ENCODE measurements around the gene ASS1.

ASS1 gene

GRCh38 chr9:130477564-130477963, 32.8 kb downstream of the ASS1 start:
- DNase-seq = no peak

- no peak for DNase-seq
Observed at GRCh38 chr9:130478152-130478551, 33.4 kb downstream of the ASS1 start.

GRCh38 chr9:130478736-130479575, 34.2 kb downstream of the ASS1 start:
- no peak for DNase-seq

- DNase-seq = no peak
Observed at GRCh38 chr9:130479587-130479986, 34.8 kb downstream of the ASS1 start.

- no peak for DNase-seq
Observed at GRCh38 chr9:130480673-130481072, 35.9 kb downstream of the ASS1 start.

- no peak for DNase-seq
Observed at GRCh38 chr9:130482463-130482862, 37.7 kb downstream of the ASS1 start.

GRCh38 chr9:130483371-130483971, 38.7 kb downstream of the ASS1 start:
- DNase-seq = no peak

DNA sequence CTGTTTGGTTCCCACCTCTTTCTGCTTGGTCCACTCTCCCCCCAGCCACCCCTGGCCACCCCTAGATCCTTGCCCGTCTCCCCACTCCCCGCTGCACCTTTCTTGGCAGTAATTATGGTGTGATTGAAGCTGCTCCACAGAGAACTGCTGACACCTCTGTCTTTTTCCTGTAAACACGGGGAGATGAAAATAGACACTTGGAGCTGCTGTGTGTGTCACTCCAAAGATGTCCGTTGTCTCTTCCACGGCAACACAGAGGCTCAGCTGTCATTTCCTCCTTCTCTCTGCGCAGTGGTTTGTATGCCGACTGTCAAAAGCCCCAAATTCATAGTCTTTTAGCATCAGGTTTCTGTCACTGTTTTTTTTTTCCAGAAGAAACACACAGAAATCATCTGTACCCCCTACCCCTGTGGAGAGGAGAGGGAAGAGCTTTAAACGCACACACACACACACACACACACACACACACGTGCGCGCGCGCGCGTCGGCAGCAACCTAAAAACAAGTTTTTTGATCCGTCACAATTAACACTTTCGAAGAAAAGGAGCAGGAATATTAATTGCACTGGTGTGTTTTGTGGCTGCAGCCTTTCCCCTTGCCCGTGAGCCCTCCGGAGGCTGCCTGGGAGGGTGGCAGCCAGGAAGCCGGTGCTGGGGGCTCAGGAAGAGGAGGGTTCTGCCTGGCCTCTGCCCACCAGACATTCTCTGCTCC, 39.8 kb downstream of the ASS1 start:
- DNase-seq = no peak

DNA sequence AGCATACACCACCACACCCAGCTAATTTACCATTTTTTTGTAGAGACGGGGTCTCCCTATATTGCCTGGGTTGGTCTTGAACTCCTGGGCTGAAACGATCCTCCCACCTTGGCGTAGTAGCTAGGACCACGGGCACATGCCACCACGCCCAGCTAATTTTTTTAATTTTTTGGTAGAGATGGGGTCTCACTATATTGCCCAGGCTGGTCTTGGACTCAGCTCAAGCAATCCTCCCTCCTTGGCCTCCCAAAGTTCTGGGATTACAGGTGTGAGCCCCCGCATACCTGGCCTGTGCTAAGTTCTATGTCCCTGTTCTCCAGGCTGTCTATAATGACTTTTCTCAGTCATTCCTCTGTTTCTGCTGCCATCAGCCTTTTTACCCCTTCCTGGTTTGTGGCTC, 41.3 kb downstream of the ASS1 start:
- no peak for DNase-seq

- DNase-seq = no peak
Observed at GRCh38 chr9:130487500-130487899, 42.7 kb downstream of the ASS1 start.

DNA sequence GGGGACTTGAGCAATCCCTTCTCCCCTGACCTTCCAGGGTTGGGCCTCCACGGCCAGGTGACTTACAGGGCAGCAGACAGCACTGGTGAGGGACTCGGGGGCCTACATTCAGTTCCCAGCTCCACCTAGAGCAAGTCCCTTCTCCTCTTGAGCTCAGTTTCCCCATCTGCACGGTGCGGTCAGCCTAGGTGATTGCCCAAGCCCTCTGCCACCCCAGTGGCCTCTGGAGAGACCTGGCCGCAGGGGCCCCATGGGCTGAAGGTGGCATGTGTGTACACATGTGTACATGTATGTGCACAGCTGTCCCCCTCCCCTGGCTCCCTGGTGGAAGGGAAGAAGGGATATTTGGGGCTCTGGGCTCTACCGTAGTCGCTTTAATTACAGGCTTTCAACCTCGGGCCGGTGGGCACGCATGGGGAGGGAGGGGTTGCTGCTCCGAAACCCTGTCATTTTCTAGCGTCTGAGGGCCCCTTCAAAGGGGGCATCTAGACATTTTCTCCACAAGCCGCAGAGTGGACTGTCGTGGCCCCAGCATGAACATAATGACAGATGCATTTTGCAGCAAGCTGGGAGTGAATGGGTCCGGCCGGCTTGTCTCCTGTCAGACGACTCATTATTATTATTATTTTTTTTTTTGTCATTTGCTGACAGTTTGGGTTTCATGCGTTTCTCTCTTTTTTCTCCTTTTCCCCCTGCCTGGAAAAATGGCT, 44.0 kb downstream of the ASS1 start:
- DNase-seq = no peak

DNA sequence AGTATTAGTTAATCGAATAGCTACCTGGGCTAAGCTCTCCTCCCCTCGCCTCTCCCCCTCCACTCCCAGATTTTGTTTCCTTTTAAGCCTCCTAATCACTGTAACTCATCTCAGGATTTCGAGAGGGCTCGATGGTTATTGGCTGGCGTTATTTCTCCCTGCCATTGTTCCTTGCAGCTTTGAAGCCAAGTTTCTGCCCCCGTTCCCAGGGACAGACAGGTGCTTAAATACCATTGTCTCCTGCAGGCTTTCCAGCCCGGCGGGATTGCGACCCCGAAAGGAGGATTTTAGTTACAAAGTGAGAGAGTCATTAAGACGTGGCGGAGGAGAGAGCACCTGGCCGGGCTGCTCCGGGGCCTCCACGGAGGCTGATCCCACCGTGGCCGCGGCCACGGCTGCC, 46.2 kb downstream of the ASS1 start:
- no peak for DNase-seq

DNA sequence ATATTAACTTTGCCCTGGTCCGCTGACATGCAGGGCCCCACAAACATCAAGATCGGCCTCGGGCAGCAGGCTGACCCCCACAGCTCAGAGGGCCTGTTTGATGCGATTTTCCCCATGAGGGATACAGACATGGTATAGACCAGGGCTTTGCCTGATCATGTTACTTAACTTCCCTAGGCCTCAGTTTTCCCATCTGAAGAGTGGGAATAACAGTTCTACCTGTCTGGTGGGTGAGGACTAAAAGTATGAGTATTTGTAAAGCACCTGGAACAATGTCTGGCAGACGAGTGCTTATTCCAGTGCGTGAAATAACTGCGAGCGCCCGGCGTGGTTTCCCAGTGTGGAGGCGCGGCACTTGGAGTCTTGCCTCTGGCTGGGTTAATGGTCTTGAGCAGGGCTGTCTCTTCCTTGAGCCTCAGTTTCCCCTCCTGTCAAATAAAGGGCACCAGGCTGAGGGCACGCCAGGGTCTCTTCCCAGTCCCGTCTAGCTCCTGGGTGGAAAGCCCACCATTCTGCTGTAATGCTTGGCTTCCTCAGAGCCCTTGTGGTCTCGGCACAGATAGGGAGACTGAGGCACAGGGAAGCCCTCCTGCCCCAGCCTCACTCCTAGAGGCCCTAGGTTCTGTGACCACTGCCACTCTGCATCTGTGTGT, 47.2 kb downstream of the ASS1 start:
- DNase-seq = no peak

DNA sequence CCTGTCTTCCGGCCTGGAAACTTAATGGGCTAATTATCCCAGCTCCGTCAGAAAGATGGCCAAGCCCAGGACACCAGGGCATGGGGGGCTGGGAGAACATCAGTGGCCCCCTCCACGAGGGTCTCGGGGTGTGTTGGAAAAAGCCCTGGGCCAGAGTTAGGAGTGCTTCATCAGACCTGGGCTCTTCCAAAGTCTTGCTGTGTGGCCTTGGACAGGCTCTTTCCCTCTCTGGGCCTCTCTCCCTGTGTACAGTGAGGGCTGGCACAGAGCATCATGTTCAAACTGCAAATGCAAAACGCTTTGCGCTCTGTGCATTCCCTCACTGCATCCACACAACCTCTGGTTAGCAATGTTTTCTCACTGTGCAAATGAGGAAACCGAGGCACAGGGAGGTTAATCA, 48.3 kb downstream of the ASS1 start:
- DNase-seq = no peak

- DNase-seq = no peak
Observed at GRCh38 chr9:130493476-130493875, 48.7 kb downstream of the ASS1 start.

GRCh38 chr9:130495067-130495466, 50.3 kb downstream of the ASS1 start:
- DNase-seq = no peak

- DNase-seq = no peak
Observed at GRCh38 chr9:130497139-130497538, 52.4 kb downstream of the ASS1 start.

- no peak for DNase-seq
Observed at GRCh38 chr9:130498298-130498917, 53.6 kb downstream of the ASS1 start.

DNA sequence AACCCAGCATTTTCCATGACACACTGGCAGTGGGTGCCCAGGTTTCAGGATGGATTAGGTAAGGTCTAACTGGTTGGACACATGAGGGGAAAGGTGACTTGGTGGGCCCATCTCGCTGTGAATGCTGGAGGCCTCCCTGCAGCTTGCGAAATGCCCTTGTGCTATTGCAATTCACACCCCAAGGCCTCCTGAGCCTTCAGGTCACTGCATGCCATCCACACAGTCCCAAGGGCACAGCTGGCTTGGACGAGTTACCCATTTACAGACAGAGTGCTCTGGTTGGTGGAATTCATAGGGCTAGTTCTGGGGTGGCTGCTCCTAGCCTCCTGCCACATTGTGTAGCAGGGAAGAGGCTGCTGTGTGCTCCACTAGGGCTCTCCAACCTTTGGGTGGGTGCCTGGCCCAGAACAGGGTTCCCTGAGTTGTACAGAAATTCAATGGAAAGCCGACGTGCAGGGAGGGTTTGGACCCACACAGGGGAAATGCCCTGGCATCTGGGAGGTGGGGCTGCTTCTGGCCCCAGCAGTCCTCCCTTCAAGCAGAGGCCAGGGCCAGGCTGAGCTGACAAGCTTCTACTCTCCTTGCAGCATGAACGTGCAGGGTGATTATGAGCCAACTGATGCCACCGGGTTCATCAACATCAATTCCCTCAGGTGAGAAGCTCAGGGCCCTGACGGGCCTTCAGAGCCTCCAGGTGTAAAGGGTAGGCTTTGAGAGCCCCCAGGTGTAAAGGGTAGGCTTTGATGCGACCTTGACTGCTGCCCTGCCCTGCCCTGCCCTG, 54.3 kb downstream of the ASS1 start:
- DNase-seq = no peak

DNA sequence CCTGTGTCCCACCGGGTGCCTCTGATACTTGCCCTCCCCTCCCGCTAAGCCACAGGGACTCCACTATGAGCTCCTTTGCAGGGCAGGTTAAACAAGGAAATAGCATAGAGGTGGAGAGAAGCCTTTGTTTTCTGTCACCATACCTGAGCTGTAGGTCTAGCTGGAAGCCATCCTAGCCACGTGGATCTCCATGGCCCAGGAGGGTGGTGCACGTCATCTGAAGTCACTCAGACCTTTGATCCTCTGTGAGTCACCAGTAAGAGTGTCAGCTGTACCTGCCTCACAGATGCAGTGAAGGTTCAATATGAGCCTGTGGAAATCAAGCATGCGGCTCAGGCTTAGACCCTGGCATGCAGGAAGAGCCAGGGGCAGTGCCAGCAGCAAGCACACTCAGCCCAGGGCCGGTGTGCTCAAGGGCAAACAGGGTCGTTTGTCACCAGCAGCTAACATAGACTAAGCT, 55.1 kb downstream of the ASS1 start:
- no peak for DNase-seq

All from stimulated activated CD8-positive, alpha-beta memory T cell treated with anti-CD3 and anti-CD28 coated beads, Interleukin-4, amount 100 ng/mL, for 48 hours (primary cell).